ENCODE results near the gene CD33.
"Not testable (repeated sequence)": the region's sequence is repeated elsewhere in the genome, so short reads cannot be mapped to it uniquely, and the experiment has no call there.

CD33 gene

GRCh38 chr19:51224898-51225393 is at the start of gene CD33:
TSS of gene CD33 (plus strand) at chr19:51225080. CDS start at chr19:51225119, 39 bp downstream.
- DNase-seq (ENCODE audit: low read depth in 2 of 3, low spot score in 1 of 3) = not testable (repeated sequence)

GRCh38 chr19:51179256-51179655 is 45.6 kb upstream of the CD33 start:
- DNase-seq (ENCODE audit: low read depth in 2 of 3, low spot score in 1 of 3) = no peak

- no peak for DNase-seq (ENCODE audit: low read depth in 2 of 3, low spot score in 1 of 3)
Measured at GRCh38 chr19:51181377-51181912, 43.4 kb upstream of the CD33 start.

GRCh38 chr19:51181913-51182419 is 42.9 kb upstream of the CD33 start:
- peak in 1 of 3 donors; percentile 13 for DNase-seq (ENCODE audit: low read depth in 2 of 3, low spot score in 1 of 3)

GRCh38 chr19:51183629-51184028 is 41.3 kb upstream of the CD33 start:
- DNase-seq (ENCODE audit: low read depth in 2 of 3, low spot score in 1 of 3) = no peak

GRCh38 chr19:51185069-51185867 is 39.6 kb upstream of the CD33 start:
- no peak for DNase-seq (ENCODE audit: low read depth in 2 of 3, low spot score in 1 of 3)

- DNase-seq (ENCODE audit: low read depth in 2 of 3, low spot score in 1 of 3) = no peak
Measured at GRCh38 chr19:51185868-51186215, 39.0 kb upstream of the CD33 start.

- no peak for DNase-seq (ENCODE audit: low read depth in 2 of 3, low spot score in 1 of 3)
Measured at GRCh38 chr19:51186323-51186722, 38.6 kb upstream of the CD33 start.

GRCh38 chr19:51187395-51188226 is 37.3 kb upstream of the CD33 start:
- DNase-seq (ENCODE audit: low read depth in 2 of 3, low spot score in 1 of 3) = no peak

- DNase-seq (ENCODE audit: low read depth in 2 of 3, low spot score in 1 of 3) = no peak
Measured at GRCh38 chr19:51188227-51188559, 36.7 kb upstream of the CD33 start.

- no peak for DNase-seq (ENCODE audit: low read depth in 2 of 3, low spot score in 1 of 3)
Measured at GRCh38 chr19:51192689-51193088, 32.2 kb upstream of the CD33 start.

GRCh38 chr19:51194527-51195315 is 30.2 kb upstream of the CD33 start:
- DNase-seq (ENCODE audit: low read depth in 2 of 3, low spot score in 1 of 3) = no peak

GRCh38 chr19:51195316-51195586 is 29.6 kb upstream of the CD33 start:
- no peak for DNase-seq (ENCODE audit: low read depth in 2 of 3, low spot score in 1 of 3)

- DNase-seq (ENCODE audit: low read depth in 2 of 3, low spot score in 1 of 3) = no peak
Measured at GRCh38 chr19:51195616-51196015, 29.3 kb upstream of the CD33 start.

GRCh38 chr19:51196181-51196580 is 28.7 kb upstream of the CD33 start:
- no peak for DNase-seq (ENCODE audit: low read depth in 2 of 3, low spot score in 1 of 3)

GRCh38 chr19:51198641-51199040 is 26.2 kb upstream of the CD33 start:
- no peak for DNase-seq (ENCODE audit: low read depth in 2 of 3, low spot score in 1 of 3)

- no peak for DNase-seq (ENCODE audit: low read depth in 2 of 3, low spot score in 1 of 3)
Measured at GRCh38 chr19:51200071-51200666, 24.7 kb upstream of the CD33 start.

- DNase-seq (ENCODE audit: low read depth in 2 of 3, low spot score in 1 of 3) = no peak
Measured at GRCh38 chr19:51201712-51202111, 23.2 kb upstream of the CD33 start.

GRCh38 chr19:51203916-51204315 is 21.0 kb upstream of the CD33 start:
- DNase-seq (ENCODE audit: low read depth in 2 of 3, low spot score in 1 of 3) = no peak

- no peak for DNase-seq (ENCODE audit: low read depth in 2 of 3, low spot score in 1 of 3)
Measured at GRCh38 chr19:51204321-51204720, 20.6 kb upstream of the CD33 start.

GRCh38 chr19:51207747-51208146 is 17.1 kb upstream of the CD33 start:
- no peak for DNase-seq (ENCODE audit: low read depth in 2 of 3, low spot score in 1 of 3)

All from stimulated activated CD4-positive, alpha-beta T cell treated with anti-CD3 and anti-CD28 coated beads, Interleukin-12 subunit alpha, Interleukin-12 subunit beta, amount 100 ng/mL, for 48 hours (primary cell).